Testis (tissue), 2 donors: Measurements from ENCODE around the gene MCC.

ENCODE experiments used
- POLR2A ChIP-seq: fragments of 450-650 bp; IDR thresholded peaks from one replicate; pipeline ENCODE4 v1.6.1; 2017; ENCODE audit warnings: antibody characterized with exemption, mild to moderate bottlenecking, moderate library complexity
- TF ChIP-seq, protein P1 (sequence below), 3 experiments: fragments of 450-650 bp in 2 of 3; fragments of 200-600 bp in 1 of 3; sonication (generic) in 1 of 3; IDR thresholded peaks; one replicate each; pipeline ENCODE4 v1.5.1; 2016 to 2019; ENCODE audit warnings: antibody characterized with exemption in 3 of 3, mild to moderate bottlenecking in 2 of 3, moderate library complexity in 1 of 3

DNA sequence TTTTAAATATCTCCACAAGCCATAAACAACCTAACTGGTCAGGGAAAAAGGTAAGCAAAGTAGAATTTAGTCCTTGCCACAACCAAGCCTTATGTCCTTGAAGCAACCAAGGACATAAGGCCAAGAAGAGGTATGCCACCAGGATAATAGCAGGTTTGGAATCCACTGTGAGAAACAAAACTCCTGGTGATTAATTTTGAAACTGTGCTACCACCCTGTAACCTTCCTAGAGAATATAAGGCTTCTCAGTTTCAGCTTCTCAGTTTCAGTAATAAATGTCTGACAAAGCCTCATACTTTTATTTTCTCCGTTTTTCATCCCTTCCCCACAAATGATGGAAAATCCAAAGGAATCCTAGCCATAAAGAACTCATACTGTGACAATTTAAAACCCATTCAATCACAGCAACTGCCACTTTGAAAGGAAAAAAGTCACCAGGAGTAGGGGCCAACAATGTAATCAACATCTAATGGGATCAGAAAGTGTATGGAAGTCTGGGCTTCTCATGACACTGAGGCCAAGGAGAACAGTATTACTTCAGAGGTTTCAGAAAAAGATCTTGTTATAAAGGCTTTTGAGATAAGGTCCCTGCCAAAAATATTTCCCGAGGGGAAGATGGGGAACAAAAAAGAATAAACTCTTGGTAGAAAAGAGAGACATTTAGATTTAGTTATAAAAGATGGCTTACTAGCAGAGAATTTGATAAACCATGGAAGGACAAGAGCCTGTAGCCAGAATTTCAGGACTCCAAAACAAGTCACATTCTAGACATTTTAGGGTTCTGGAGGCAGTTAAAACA is 242.6 kb downstream of the MCC start:
- TF ChIP-seq, protein P1, sequence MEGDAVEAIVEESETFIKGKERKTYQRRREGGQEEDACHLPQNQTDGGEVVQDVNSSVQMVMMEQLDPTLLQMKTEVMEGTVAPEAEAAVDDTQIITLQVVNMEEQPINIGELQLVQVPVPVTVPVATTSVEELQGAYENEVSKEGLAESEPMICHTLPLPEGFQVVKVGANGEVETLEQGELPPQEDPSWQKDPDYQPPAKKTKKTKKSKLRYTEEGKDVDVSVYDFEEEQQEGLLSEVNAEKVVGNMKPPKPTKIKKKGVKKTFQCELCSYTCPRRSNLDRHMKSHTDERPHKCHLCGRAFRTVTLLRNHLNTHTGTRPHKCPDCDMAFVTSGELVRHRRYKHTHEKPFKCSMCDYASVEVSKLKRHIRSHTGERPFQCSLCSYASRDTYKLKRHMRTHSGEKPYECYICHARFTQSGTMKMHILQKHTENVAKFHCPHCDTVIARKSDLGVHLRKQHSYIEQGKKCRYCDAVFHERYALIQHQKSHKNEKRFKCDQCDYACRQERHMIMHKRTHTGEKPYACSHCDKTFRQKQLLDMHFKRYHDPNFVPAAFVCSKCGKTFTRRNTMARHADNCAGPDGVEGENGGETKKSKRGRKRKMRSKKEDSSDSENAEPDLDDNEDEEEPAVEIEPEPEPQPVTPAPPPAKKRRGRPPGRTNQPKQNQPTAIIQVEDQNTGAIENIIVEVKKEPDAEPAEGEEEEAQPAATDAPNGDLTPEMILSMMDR (IDR thresholded peaks at IDR 0.05): no peak
- no peak for TF ChIP-seq POLR2A
